NCI-H524 (cell line): ENCODE data around the gene EHD2.

ENCODE experiments used
- DNase-seq, 2 experiments: peaks; one replicate each; lab custom pipeline; 2025; lab: John Stamatoyannopoulos, UW

EHD2 gene

GRCh38 chr19:47691090-47691489, 22.1 kb upstream of the EHD2 start:
- DNase-seq: no peak

- DNase-seq: no peak
Measured at GRCh38 chr19:47691782-47692181, 21.4 kb upstream of the EHD2 start.

- no peak for DNase-seq
Measured at GRCh38 chr19:47693489-47693888, 19.7 kb upstream of the EHD2 start.

- DNase-seq: no peak
Measured at GRCh38 chr19:47693903-47694302, 19.3 kb upstream of the EHD2 start.

GRCh38 chr19:47694466-47695273, 18.6 kb upstream of the EHD2 start:
- DNase-seq: no peak

- no peak for DNase-seq
Measured at GRCh38 chr19:47695533-47696262, 17.5 kb upstream of the EHD2 start.

GRCh38 chr19:47696635-47697034, 16.6 kb upstream of the EHD2 start:
- no peak for DNase-seq

GRCh38 chr19:47697863-47698609, 15.2 kb upstream of the EHD2 start:
- peak; percentile 54 to 85 for DNase-seq

- DNase-seq: no peak
Measured at GRCh38 chr19:47698631-47699359, 14.4 kb upstream of the EHD2 start.

- peak in 1 of 2 experiments; percentile 51 for DNase-seq
Measured at GRCh38 chr19:47699360-47699917, 13.8 kb upstream of the EHD2 start.

- DNase-seq: no peak
Measured at GRCh38 chr19:47700934-47701716, 12.1 kb upstream of the EHD2 start.

- no peak for DNase-seq
Measured at GRCh38 chr19:47701717-47702552, 11.3 kb upstream of the EHD2 start.

- DNase-seq: no peak
Measured at GRCh38 chr19:47702671-47703070, 10.6 kb upstream of the EHD2 start.

GRCh38 chr19:47703301-47703700, 9.9 kb upstream of the EHD2 start:
- no peak for DNase-seq

- DNase-seq: no peak
Measured at GRCh38 chr19:47704024-47704423, 9.2 kb upstream of the EHD2 start.

GRCh38 chr19:47704656-47705055, 8.6 kb upstream of the EHD2 start:
- DNase-seq: no peak

GRCh38 chr19:47707135-47707925, 5.9 kb upstream of the EHD2 start:
- peak; percentile 72 to 83 for DNase-seq

GRCh38 chr19:47711652-47712242, 1.5 kb upstream of the EHD2 start:
- DNase-seq: no peak

GRCh38 chr19:47714339-47714738, 1.1 kb downstream of the EHD2 start:
- DNase-seq: no peak
